ENCODE measurements around the gene AQR. TPM values are rescaled to one million over a fixed set of nuclear protein-coding genes. Genes with fewer than 3 reads are reported as not detected.

Gene AQR
- total RNA-seq, 1 donor from 2014 or later = 19.8 TPM

Other genes with a start within 250 kb of the AQR start
- not detected for gene GJD2, start 214.7 kb downstream of the AQR start, total RNA-seq
- gene ACTC1, start 174.2 kb downstream of the AQR start, total RNA-seq = 1,126 TPM
- gene ZNF770, start 18.5 kb upstream of the AQR start, total RNA-seq = 22.4 TPM
- not detected for gene NANOGP8, start 115.6 kb upstream of the AQR start, total RNA-seq

Data from skeletal muscle tissue (tissue), 1 donor.